Panc1 (cell line): Measurements from ENCODE around the gene RACK1. TPM values are rescaled to one million over a fixed set of nuclear protein-coding genes. Genes with fewer than 3 reads are reported as not detected.

Experiments used
- ATAC-seq: fragments of 200-7000 bp; cut with Tn5 transposase; 2 replicates; pipeline ENCODE4 v1.9.1; 2020; ENCODE audit warnings: mild to moderate bottlenecking, moderate library complexity
- BruUV-seq: library from RNA; stranded (reverse); fragments of 400-500 nt; replicated peaks from 2 replicates; lab custom pipeline; 2021; lab: Mats Ljungman, UMichigan
- CTCF ChIA-PET: fragments of 300-600 bp; sonication (Branson Sonifier 250); formaldehyde crosslinking; loops from one replicate; lab custom pipeline; 2022; ENCODE audit warnings: antibody characterized with exemption; lab: Charles Lee
- POLR2A ChIA-PET: fragments of 300-600 bp; sonication (Branson Sonifier 250); formaldehyde crosslinking; loops from one replicate; lab custom pipeline; 2022; ENCODE audit warnings: antibody characterized with exemption; lab: Charles Lee
- DNase-seq: peaks from one replicate; pipeline ENCODE4 v3.0.0-alpha.2; 2010; ENCODE audit warnings: low read depth, low spot score
- H3K27ac ChIP-seq: 2 replicates; pipeline ENCODE4 v1.5.1; 2011; ENCODE audit warnings: mild to moderate bottlenecking, low read length, inconsistent platforms
- H3K27me3 ChIP-seq: fragments of 200-500 bp; sonication (Bioruptor generic); 2 replicates; pipeline ENCODE4 v1.6.0; 2014; ENCODE audit warnings: low read length, inconsistent platforms; ENCODE audit not compliant: control insufficient read depth, insufficient read depth
- H3K36me3 ChIP-seq: fragments of 200-500 bp; sonication (Bioruptor generic); 2 replicates; pipeline ENCODE4 v1.5.1; 2014; ENCODE audit warnings: inconsistent platforms, mild to moderate bottlenecking, low read length, moderate library complexity; ENCODE audit not compliant: control insufficient read depth, insufficient read depth
- H3K4me1 ChIP-seq: 2 replicates; pipeline ENCODE4 v1.5.1; 2011; ENCODE audit warnings: inconsistent platforms, mild to moderate bottlenecking, low read length, moderate library complexity; ENCODE audit not compliant: control insufficient read depth, insufficient read depth
- H3K4me3 ChIP-seq, 2 experiments: 2 replicates each; pipeline ENCODE4 v1.5.1; 2011 to 2012; ENCODE audit warnings: low read depth in 2 of 2, low read length in 2 of 2, mild to moderate bottlenecking in 2 of 2, inconsistent platforms in 1 of 2, moderate library complexity in 1 of 2
- H3K9me3 ChIP-seq: fragments of 200-500 bp; sonication (Bioruptor generic); 2 replicates; pipeline ENCODE4 v1.5.1; 2014; ENCODE audit warnings: low read depth, mild to moderate bottlenecking, inconsistent platforms, low read length, moderate library complexity; ENCODE audit not compliant: control insufficient read depth, insufficient read depth
- CTCF ChIP-seq: fragments of 450-650 bp; IDR thresholded peaks from 2 replicates; pipeline ENCODE4 v1.5.1; 2017; ENCODE audit warnings: mild to moderate bottlenecking
- POLR2AphosphoS5 ChIP-seq: IDR thresholded peaks from 2 replicates; pipeline ENCODE4 v1.6.1; 2012; ENCODE audit warnings: mild to moderate bottlenecking, low read depth, low read length, moderate library complexity
- REST ChIP-seq, 2 experiments: IDR thresholded peaks; 2 replicates each; pipeline ENCODE4 v1.6.1; 2011 to 2012; ENCODE audit warnings: low read depth in 2 of 2, control low read depth in 1 of 2, low read length in 1 of 2, mild to moderate bottlenecking in 1 of 2, moderate library complexity in 1 of 2; ENCODE audit not compliant: insufficient read depth in 1 of 2
- SIN3A ChIP-seq: IDR thresholded peaks from 2 replicates; pipeline ENCODE4 v1.6.1; 2012; ENCODE audit warnings: low read depth, mild to moderate bottlenecking, low read length, moderate library complexity, borderline replicate concordance; ENCODE audit not compliant: insufficient read depth
- TCF7L2 ChIP-seq: IDR thresholded peaks from 2 replicates; pipeline ENCODE4 v1.6.1; 2011; ENCODE audit warnings: mild to moderate bottlenecking, low read depth, low read length, inconsistent platforms
- in situ Hi-C: cut with HindIII; loops from 2 replicates; pipeline ENCODE4 v1.10.0; 2016; ENCODE audit warnings: low sequenced_read_pairs, low pct_unique_long_range_greater_than_20kb
- intact Hi-C: fragments of 100-400 bp; cut with micrococcal nuclease; formaldehyde crosslinking; loops from one replicate; pipeline ENCODE4 v1.10.0; 2022; ENCODE audit not compliant: unreplicated experiment
- total RNA-seq: library from RNA; stranded (reverse); gene quantifications from one replicate; pipeline ENCODE4 v1.2.1, GENCODE V29; 2021; ENCODE audit not compliant: unreplicated experiment

The RACK1 gene
- total RNA-seq, 1 experiment from 2014 or later: 1,623 TPM

- no peak overlapping the region for H3K27ac ChIP-seq
- no TSS peak for BruUV-seq
- ATAC-seq: no peak
- no peaks in the 10 kb centered on the region for H3K27me3 ChIP-seq
- POLR2A ChIA-PET: interaction anchor here (0.9 kb wide), 1 partner anchor 30 kb away, joined by 5 read pairs; no protein-coding TSS in a partner anchor
- intact Hi-C loops (no loop called here), in situ Hi-C loops (no loop called here)
- CTCF ChIA-PET: no interaction called here
- H3K9me3 ChIP-seq: no peaks in the 10 kb centered on the region
- DNase-seq: no peak
- no peaks in the 10 kb centered on the region for H3K36me3 ChIP-seq
- H3K4me3 ChIP-seq: no peak overlapping the region
- TF ChIP-seq POLR2AphosphoS5 (no peak), SIN3A (no peak), CTCF (no peak), TCF7L2 (no peak), REST (IDR thresholded peaks at IDR 0.05; ENCODE audit: insufficient read depth in 1 of 2, low read depth in 2 of 2, low read length in 1 of 2) (no peak)
- H3K4me1 ChIP-seq: peaks cover 12% of the 10 kb centered on the region
Observed at GRCh38 chr5:181198106-181198685, 45.5 kb downstream of the RACK1 start.

- DNase-seq (no peak), ATAC-seq (no peak; the same call in 1 of the 2 replicates)
- no TSS peak for BruUV-seq
- Histone ChIP-seq H3K27ac (no peak overlapping the region), H3K27me3 (no peaks in the 10 kb centered on the region), H3K4me1 (peaks cover 20% of the 10 kb centered on the region), H3K4me3 (no peak overlapping the region), H3K36me3 (no peaks in the 10 kb centered on the region), H3K9me3 (no peaks in the 10 kb centered on the region)
- in situ Hi-C loops (no loop called here), intact Hi-C loops (no loop called here)
- TF ChIP-seq TCF7L2: no peak
- POLR2A ChIA-PET: no interaction called here
- CTCF ChIA-PET: no interaction called here
Observed at GRCh38 chr5:181197326-181197951, 46.3 kb downstream of the RACK1 start.

GRCh38 chr5:181195249-181195761 is 48.4 kb downstream of the RACK1 start:
- Histone ChIP-seq H3K27ac (no peak overlapping the region), H3K4me3 (no peak overlapping the region), H3K4me1 (peaks cover 22% of the 10 kb centered on the region), H3K36me3 (no peaks in the 10 kb centered on the region), H3K9me3 (no peaks in the 10 kb centered on the region), H3K27me3 (no peaks in the 10 kb centered on the region)
- ATAC-seq (no peak), DNase-seq (no peak)
- no TSS peak for BruUV-seq
- no peak for TF ChIP-seq CTCF
- no peak for TF ChIP-seq TCF7L2
- no peak for TF ChIP-seq SIN3A
- no peak for TF ChIP-seq POLR2AphosphoS5
- TF ChIP-seq REST (IDR thresholded peaks at IDR 0.05; ENCODE audit: insufficient read depth in 1 of 2, low read depth in 2 of 2, low read length in 1 of 2): no peak
- CTCF ChIA-PET: no interaction called here
- intact Hi-C loops: no loop called here
- in situ Hi-C loops: no loop called here
- POLR2A ChIA-PET: no interaction called here
